Prostate gland (tissue), 2 donors: ENCODE data around the gene FSIP1. TPM values are rescaled to one million over a fixed set of nuclear protein-coding genes. Genes with fewer than 3 reads are reported as not detected.

Experiments
- DNase-seq: peaks from one replicate; pipeline ENCODE4 v3.0.0-alpha.2; 2019; ENCODE audit warnings: low spot score
- H3K27ac ChIP-seq, 2 donors: fragments of 200-600 bp; sonication (generic); 2 replicates each; pipeline ENCODE4 v1.5.1; 2017 to 2019
- H3K27me3 ChIP-seq: fragments of 200-600 bp; sonication (generic); replicated peaks from 2 replicates; pipeline ENCODE4 v1.5.1; 2019; ENCODE audit not compliant: insufficient read depth
- H3K36me3 ChIP-seq, 2 donors: fragments of 200-600 bp; sonication (generic); 1 replicate in 1 of 2; 2 replicates in 1 of 2; pipeline versions ENCODE4 v1.5.1 to v1.8.1; 2017 to 2019
- H3K4me1 ChIP-seq: fragments of 200-600 bp; sonication (generic); replicated peaks from 2 replicates; pipeline ENCODE4 v1.5.1; 2019
- H3K4me3 ChIP-seq, 2 donors: fragments of 200-600 bp; sonication (generic); 2 replicates each; pipeline ENCODE4 v1.5.1; 2017 to 2019
- H3K9me3 ChIP-seq: fragments of 200-600 bp; sonication (generic); 2 replicates; pipeline ENCODE4 v1.5.1; 2017
- CTCF ChIP-seq, 4 experiments: fragments of 200-600 bp in 2 of 4; fragments of 450-650 bp in 2 of 4; sonication (generic) in 2 of 4; IDR thresholded peaks; 1 replicate in 3 of 4; 2 replicates in 1 of 4; pipeline ENCODE4 v1.5.1; 2016 to 2019; ENCODE audit warnings: antibody characterized with exemption in 4 of 4, mild to moderate bottlenecking in 2 of 4, moderate library complexity in 2 of 4
- POLR2A ChIP-seq: fragments of 450-650 bp; IDR thresholded peaks from one replicate; pipeline ENCODE4 v1.6.1; 2016; ENCODE audit warnings: antibody characterized with exemption, mild to moderate bottlenecking
- POLR2AphosphoS5 ChIP-seq: sonication (generic); formaldehyde crosslinking; IDR thresholded peaks from one replicate; pipeline ENCODE4 v1.6.1; 2017; ENCODE audit warnings: antibody characterized with exemption
- WGBS: methylation state at CpG from one replicate; pipeline ENCODE4 v1.1.5; 2018; 5-methylcytosine and 5-hydroxymethylcytosine counted together
- intact Hi-C: fragments of 100-400 bp; cut with DNase I; formaldehyde crosslinking; loops from one replicate; pipeline ENCODE4 v1.14.2; 2022
- total RNA-seq, 2 donors: library from RNA; depleted of rRNA; stranded (reverse); fragments of >200 nt; gene quantifications; one replicate each; pipeline ENCODE4 v1.1.0, GENCODE V29; 2016

FSIP1 gene
- total RNA-seq, 2 donors from 2014 or later, result 1.6 to 2.3 TPM

GRCh38 chr15:39752991-39753390 is 29.6 kb downstream of the FSIP1 start:
- Histone ChIP-seq H3K27me3 (no peaks in the 10 kb centered on the region), H3K27ac (no peak overlapping the region), H3K9me3 (no peaks in the 10 kb centered on the region), H3K4me1 (no peaks in the 10 kb centered on the region), H3K36me3 (no peaks in the 10 kb centered on the region), H3K4me3 (no peak overlapping the region)
- intact Hi-C loops, result no loop called here
- no peak for TF ChIP-seq POLR2A
- TF ChIP-seq POLR2AphosphoS5, result no peak
- TF ChIP-seq CTCF (IDR thresholded peaks at IDR 0.05), result no peak
- DNase-seq, result no peak
- WGBS, result 71% methylated on average over 1 of the region's 1 CpG

- Histone ChIP-seq H3K27ac (no peak overlapping the region), H3K27me3 (no peaks in the 10 kb centered on the region), H3K4me1 (no peaks in the 10 kb centered on the region), H3K36me3 (no peaks in the 10 kb centered on the region), H3K4me3 (no peak overlapping the region), H3K9me3 (no peaks in the 10 kb centered on the region)
- DNase-seq, result no peak
- intact Hi-C loops, result no loop called here
- TF ChIP-seq POLR2AphosphoS5, result no peak
- no peak for TF ChIP-seq CTCF (IDR thresholded peaks at IDR 0.05)
- no peak for TF ChIP-seq POLR2A
These were observed 30.4 kb downstream of the FSIP1 start for GRCh38 chr15:39752246-39752645.

GRCh38 chr15:39748276-39748675 is 34.4 kb downstream of the FSIP1 start:
- no peak overlapping the region for H3K4me3 ChIP-seq
- 11% methylated on average over 2 of the region's 2 CpGs for WGBS
- H3K27me3 ChIP-seq, result no peaks in the 10 kb centered on the region
- TF ChIP-seq POLR2AphosphoS5 (no peak), POLR2A (no peak), CTCF (IDR thresholded peaks at IDR 0.05) (no peak)
- H3K4me1 ChIP-seq, result no peaks in the 10 kb centered on the region
- no peak overlapping the region for H3K27ac ChIP-seq
- intact Hi-C loops, result no loop called here
- no peak for DNase-seq
- no peaks in the 10 kb centered on the region for H3K9me3 ChIP-seq
- no peaks in the 10 kb centered on the region for H3K36me3 ChIP-seq

GRCh38 chr15:39747326-39747725 is 35.3 kb downstream of the FSIP1 start:
- no peak overlapping the region for H3K27ac ChIP-seq
- no peaks in the 10 kb centered on the region for H3K36me3 ChIP-seq
- no peaks in the 10 kb centered on the region for H3K27me3 ChIP-seq
- no peaks in the 10 kb centered on the region for H3K9me3 ChIP-seq
- intact Hi-C loops, result no loop called here
- no peaks in the 10 kb centered on the region for H3K4me1 ChIP-seq
- no peak for DNase-seq
- no peak overlapping the region for H3K4me3 ChIP-seq
- TF ChIP-seq POLR2A (no peak), CTCF (IDR thresholded peaks at IDR 0.05) (no peak), POLR2AphosphoS5 (no peak)

GRCh38 chr15:39746714-39747276 is 35.8 kb downstream of the FSIP1 start:
- no peak overlapping the region for H3K27ac ChIP-seq
- intact Hi-C loops, result no loop called here
- TF ChIP-seq POLR2AphosphoS5 (no peak), CTCF (IDR thresholded peaks at IDR 0.05) (no peak), POLR2A (no peak)
- DNase-seq, result no peak
- no peaks in the 10 kb centered on the region for H3K9me3 ChIP-seq
- H3K36me3 ChIP-seq, result no peaks in the 10 kb centered on the region
- no peaks in the 10 kb centered on the region for H3K27me3 ChIP-seq
- H3K4me3 ChIP-seq, result no peak overlapping the region
- 77% methylated on average over 1 of the region's 1 CpG for WGBS
- no peaks in the 10 kb centered on the region for H3K4me1 ChIP-seq
